ENCODE data around the gene DUOXA1. TPM values are rescaled to one million over a fixed set of nuclear protein-coding genes. Genes with fewer than 3 reads are reported as not detected.
"Not testable (repeated sequence)": the region's sequence is repeated elsewhere in the genome, so short reads cannot be mapped to it uniquely, and the experiment has no call there.

The DUOXA1 gene
- total RNA-seq, 2 donors from 2014 or later: 0.88 to 1.3 TPM

DNA sequence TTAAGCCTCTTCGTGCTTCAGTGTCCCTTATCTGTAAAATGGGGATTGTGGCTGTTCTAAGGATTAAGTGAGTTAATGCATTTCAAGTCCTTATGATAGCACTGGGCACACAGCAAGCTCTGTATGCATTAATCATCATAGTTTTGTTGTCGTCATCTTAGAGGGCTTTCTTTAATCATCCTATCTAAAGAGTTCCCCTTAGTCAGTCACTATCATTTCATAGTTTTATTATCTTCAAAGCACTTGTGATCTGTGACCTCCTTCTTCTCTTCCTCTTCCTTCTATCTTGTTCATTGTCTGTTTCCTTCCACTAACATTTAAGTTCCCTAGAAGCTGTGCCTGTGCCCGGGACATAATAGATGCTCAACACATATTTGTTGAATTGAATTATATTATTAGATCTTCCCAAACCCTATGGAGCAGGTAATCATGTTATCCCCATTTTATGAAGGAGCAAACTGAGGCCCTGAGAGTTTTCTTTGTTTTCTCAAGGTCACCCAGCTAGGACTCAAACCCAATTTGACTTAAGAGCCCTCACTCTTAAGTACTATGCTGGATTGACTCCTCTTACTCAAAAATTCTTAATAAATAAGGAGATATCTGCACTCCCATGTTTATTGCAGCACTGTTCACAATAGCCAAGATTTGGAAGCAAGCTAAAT, 39.8 kb downstream of the DUOXA1 start:
- intact Hi-C loops (cut with DNase I): no loop called here
- Histone ChIP-seq H3K9ac (ENCODE audit: low read depth in 2 of 2, low read length in 2 of 2) (no peak overlapping the region), H3K36me3 (no peaks in the 10 kb centered on the region), H3K27ac (no peak overlapping the region), H3K9me3 (no peaks in the 10 kb centered on the region), H3K27me3 (no peaks in the 10 kb centered on the region), H3K4me1 (no peaks in the 10 kb centered on the region), H3K4me3 (no peak overlapping the region)
- no peak for DNase-seq
- TF ChIP-seq, protein P1, sequence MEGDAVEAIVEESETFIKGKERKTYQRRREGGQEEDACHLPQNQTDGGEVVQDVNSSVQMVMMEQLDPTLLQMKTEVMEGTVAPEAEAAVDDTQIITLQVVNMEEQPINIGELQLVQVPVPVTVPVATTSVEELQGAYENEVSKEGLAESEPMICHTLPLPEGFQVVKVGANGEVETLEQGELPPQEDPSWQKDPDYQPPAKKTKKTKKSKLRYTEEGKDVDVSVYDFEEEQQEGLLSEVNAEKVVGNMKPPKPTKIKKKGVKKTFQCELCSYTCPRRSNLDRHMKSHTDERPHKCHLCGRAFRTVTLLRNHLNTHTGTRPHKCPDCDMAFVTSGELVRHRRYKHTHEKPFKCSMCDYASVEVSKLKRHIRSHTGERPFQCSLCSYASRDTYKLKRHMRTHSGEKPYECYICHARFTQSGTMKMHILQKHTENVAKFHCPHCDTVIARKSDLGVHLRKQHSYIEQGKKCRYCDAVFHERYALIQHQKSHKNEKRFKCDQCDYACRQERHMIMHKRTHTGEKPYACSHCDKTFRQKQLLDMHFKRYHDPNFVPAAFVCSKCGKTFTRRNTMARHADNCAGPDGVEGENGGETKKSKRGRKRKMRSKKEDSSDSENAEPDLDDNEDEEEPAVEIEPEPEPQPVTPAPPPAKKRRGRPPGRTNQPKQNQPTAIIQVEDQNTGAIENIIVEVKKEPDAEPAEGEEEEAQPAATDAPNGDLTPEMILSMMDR (IDR thresholded peaks at IDR 0.05): no peak

GRCh38 chr15:45088801-45089711, 40.6 kb downstream of the DUOXA1 start:
- Histone ChIP-seq H3K9ac (ENCODE audit: low read depth in 2 of 2, low read length in 2 of 2) (peak overlapping the region in 1 of 2 donors; percentile 14), H3K4me1 (no peaks in the 10 kb centered on the region), H3K36me3 (no peaks in the 10 kb centered on the region), H3K9me3 (no peaks in the 10 kb centered on the region), H3K4me3 (no peak overlapping the region), H3K27ac (no peak overlapping the region), H3K27me3 (no peaks in the 10 kb centered on the region)
- no peak for DNase-seq
- intact Hi-C loops (cut with DNase I): no loop called here
- TF ChIP-seq, protein P1 (IDR thresholded peaks at IDR 0.05): no peak

- Histone ChIP-seq H3K9me3 (no peaks in the 10 kb centered on the region), H3K27me3 (no peaks in the 10 kb centered on the region), H3K4me3 (no peak overlapping the region), H3K27ac (no peak overlapping the region), H3K4me1 (no peaks in the 10 kb centered on the region), H3K36me3 (no peaks in the 10 kb centered on the region), H3K9ac (ENCODE audit: low read depth in 2 of 2, low read length in 2 of 2) (no peak overlapping the region)
- intact Hi-C loops (cut with DNase I): no loop called here
- DNase-seq: no peak
- TF ChIP-seq, protein P1 (IDR thresholded peaks at IDR 0.05): no peak
Observed at GRCh38 chr15:45087513-45087912, 42.2 kb downstream of the DUOXA1 start.

DNA sequence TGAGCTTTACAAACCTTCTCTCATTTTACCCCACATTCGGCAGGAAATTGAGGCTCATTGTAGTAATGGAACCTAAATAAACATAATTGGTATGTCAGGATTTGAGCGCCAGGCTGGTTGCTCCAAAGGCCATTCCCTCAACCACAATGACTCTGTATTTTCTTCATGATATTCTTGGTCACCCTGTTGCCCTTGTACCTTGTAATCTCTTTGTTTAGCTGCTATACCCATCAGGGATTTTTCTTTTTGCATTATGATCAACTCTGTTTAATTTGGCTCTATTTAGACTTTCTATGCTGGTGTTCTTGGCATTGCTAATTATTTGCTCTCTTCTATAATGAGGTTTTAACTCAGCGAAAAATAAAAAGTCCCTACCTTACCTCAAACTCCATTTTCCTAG, 45.5 kb downstream of the DUOXA1 start:
- intact Hi-C loops (cut with DNase I): no loop called here
- Histone ChIP-seq H3K27me3 (no peaks in the 10 kb centered on the region), H3K9me3 (no peaks in the 10 kb centered on the region), H3K27ac (no peak overlapping the region), H3K9ac (ENCODE audit: low read depth in 2 of 2, low read length in 2 of 2) (no peak overlapping the region), H3K36me3 (no peaks in the 10 kb centered on the region), H3K4me1 (no peaks in the 10 kb centered on the region), H3K4me3 (no peak overlapping the region)
- TF ChIP-seq, protein P1 (IDR thresholded peaks at IDR 0.05): no peak
- no peak for DNase-seq

DNA sequence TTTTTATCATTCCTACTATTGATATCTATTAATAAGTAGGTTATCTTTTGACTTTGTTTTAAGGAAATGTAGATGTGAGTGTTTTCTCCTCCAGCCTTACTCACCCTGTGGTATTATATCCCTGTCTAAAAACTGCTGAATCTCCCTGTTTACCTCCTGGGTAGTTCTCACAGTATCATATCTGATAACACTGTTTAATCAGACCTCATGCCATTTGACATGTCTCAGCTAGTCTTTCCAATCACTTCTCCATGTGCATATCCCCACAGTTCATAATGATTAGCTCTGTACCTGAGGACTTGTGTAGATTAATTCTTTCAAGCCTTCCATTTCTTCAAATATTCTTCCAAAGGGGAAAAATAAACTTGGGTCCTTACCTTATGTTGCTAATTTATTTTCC, 46.5 kb downstream of the DUOXA1 start:
- TF ChIP-seq, protein P1 (IDR thresholded peaks at IDR 0.05): no peak
- H3K9me3 ChIP-seq: no peaks in the 10 kb centered on the region
- intact Hi-C loops (cut with DNase I): no loop called here
- no peaks in the 10 kb centered on the region for H3K27me3 ChIP-seq
- no peaks in the 10 kb centered on the region for H3K4me1 ChIP-seq
- no peak for DNase-seq
- no peak overlapping the region for H3K9ac ChIP-seq (ENCODE audit: low read depth in 2 of 2, low read length in 2 of 2)
- no peak overlapping the region for H3K27ac ChIP-seq
- no peaks in the 10 kb centered on the region for H3K36me3 ChIP-seq
- H3K4me3 ChIP-seq: no peak overlapping the region

- intact Hi-C loops (cut with DNase I); H3K36me3 ChIP-seq; DNase-seq; H3K27me3 ChIP-seq; H3K9ac ChIP-seq (ENCODE audit: low read depth in 2 of 2, low read length in 2 of 2); H3K4me1 ChIP-seq; H3K9me3 ChIP-seq; H3K27ac ChIP-seq; H3K4me3 ChIP-seq: not testable (repeated sequence)
Observed at GRCh38 chr15:45082412-45082811, 47.3 kb downstream of the DUOXA1 start.

GRCh38 chr15:45080593-45080992, 49.1 kb downstream of the DUOXA1 start:
- H3K4me3 ChIP-seq; DNase-seq; H3K27ac ChIP-seq; H3K36me3 ChIP-seq; H3K9me3 ChIP-seq; H3K9ac ChIP-seq (ENCODE audit: low read depth in 2 of 2, low read length in 2 of 2); H3K4me1 ChIP-seq; intact Hi-C loops (cut with DNase I); H3K27me3 ChIP-seq: not testable (repeated sequence)

- H3K9me3 ChIP-seq; DNase-seq; H3K27me3 ChIP-seq; H3K9ac ChIP-seq (ENCODE audit: low read depth in 2 of 2, low read length in 2 of 2); H3K27ac ChIP-seq; H3K4me3 ChIP-seq; H3K4me1 ChIP-seq; intact Hi-C loops (cut with DNase I); H3K36me3 ChIP-seq: not testable (repeated sequence)
Observed at GRCh38 chr15:45079628-45080246, 49.9 kb downstream of the DUOXA1 start.

Data from colonic mucosa (tissue), 4 donors.